ENCODE results near the gene PYURF. TPM values are rescaled to one million over a fixed set of nuclear protein-coding genes. Genes with fewer than 3 reads are reported as not detected.

PYURF gene
- total and polyA plus RNA-seq, 2 of the 4 experiments (the other 2 are of a cell fraction) = 40.2 to 43.4 TPM

GRCh38 chr4:88514557-88515511 is 8.7 kb downstream of the PYURF start (continued):
- no peak for TF ChIP-seq ELK1 (IDR thresholded peaks at IDR 0.05; ENCODE audit: borderline replicate concordance, low read depth, low read length)

GRCh38 chr4:88511236-88511635 is 12.3 kb downstream of the PYURF start:
- Histone ChIP-seq H3K23ac (ENCODE audit: low read depth, low read length) (no peak overlapping the region), H3K79me1 (ENCODE audit: low read depth in 1 of 2, low read length in 2 of 2) (no peaks in the 10 kb centered on the region), H3K4me2 (ENCODE audit: low read depth, low read length) (no peak overlapping the region), H3K9ac (ENCODE audit: low read depth, low read length) (no peak overlapping the region), H3K4ac (ENCODE audit: low read depth, low read length) (no peak overlapping the region), H3K9me3 (ENCODE audit: control insufficient read depth, insufficient read depth, low read length) (no peaks in the 10 kb centered on the region), H2AFZ (replicated peaks; ENCODE audit: low read length, poor library complexity) (no peak overlapping the region), H4K91ac (ENCODE audit: insufficient read depth, low read depth, low read length) (no peak overlapping the region), H3K18ac (ENCODE audit: low read depth, low read length) (no peak overlapping the region), H2AK9ac (replicated peaks; ENCODE audit: low read depth, low read length, poor library complexity) (no peak overlapping the region), H3K36me3 (ENCODE audit: control insufficient read depth, insufficient read depth, low read length) (no peaks in the 10 kb centered on the region), H3K27ac (ENCODE audit: insufficient read depth, low read length) (no peak overlapping the region), H2BK5ac (ENCODE audit: low read depth, low read length, poor library complexity, severe bottlenecking) (no peak overlapping the region), H2AK5ac (ENCODE audit: low read depth, low read length) (no peak overlapping the region), H3K9me1 (ENCODE audit: insufficient read depth, low read length) (no peaks in the 10 kb centered on the region), H3K14ac (replicated peaks; ENCODE audit: low read depth, low read length) (no peak overlapping the region), H3K4me1 (ENCODE audit: control insufficient read depth, insufficient read depth, low read length) (no peaks in the 10 kb centered on the region), H2BK20ac (ENCODE audit: low read depth, low read length) (no peak overlapping the region), H2BK120ac (ENCODE audit: low read depth, low read length) (no peak overlapping the region), H3K56ac (ENCODE audit: extremely low read depth, insufficient read depth, low read length) (no peak overlapping the region), H3K27me3 (ENCODE audit: control insufficient read depth, insufficient read depth, low read length) (peaks cover 12% of the 10 kb centered on the region), H4K20me1 (ENCODE audit: insufficient read depth, low read length) (no peaks in the 10 kb centered on the region), H2BK15ac (ENCODE audit: low read depth, low read length) (no peak overlapping the region), H4K5ac (ENCODE audit: low read depth, low read length) (no peak overlapping the region), H3K4me3 (ENCODE audit: insufficient read depth, low read depth, low read length) (no peak overlapping the region), H4K8ac (ENCODE audit: low read depth in 2 of 2, low read length in 2 of 2) (no peak overlapping the region)
- dilution Hi-C loops (cut with HindIII; ENCODE audit: low sequenced_read_pairs, unreplicated experiment) = loop anchor here (25.0 kb wide), 1 partner anchor 274 kb away; no protein-coding TSS in a partner anchor
- intact Hi-C loops (cut with micrococcal nuclease) = loop anchor here (5.0 kb wide), 1 partner anchor 229 kb away; the partner anchor contains the start of gene PPM1K
- no CpG with 5 or more reads among the region's 3 CpGs for WGBS, 2 experiments (ENCODE audit: extremely low coverage in 2 of 2, insufficient read length in 1 of 2)
- no peak for TF ChIP-seq RFX5 (IDR thresholded peaks at IDR 0.05; ENCODE audit: low read depth, low read length)
- ChIA-PET POLR2A (ENCODE audit: unreplicated experiment) (no interaction called here), CTCF (no interaction called here)
- DNase-seq (no peak), ATAC-seq (ENCODE audit: low read depth) (no peak)
- in situ Hi-C loops (cut with MboI; ENCODE audit: low sequenced_read_pairs) = loop anchor here (10.0 kb wide), 2 partner anchors 136 to 226 kb away; partner anchors contain the start of genes HERC6 and PPM1K
- no TSS peak for BruUV-seq (replicated peaks)
